GM12875 (cell line): Measurements from ENCODE around the gene GPR15LG.
A peak's percentile ranks its signal among the peaks of the same experiment; 100 is the strongest.
"Not testable (repeated sequence)": the region's sequence is repeated elsewhere in the genome, so short reads cannot be mapped to it uniquely, and the experiment has no call there.

Source experiments
- H3K4me3 ChIP-seq: one replicate; pipeline ENCODE4 v1.5.1; 2011; ENCODE audit warnings: low read depth, low read length, control low read depth
- TF ChIP-seq, protein P1 (sequence below): IDR thresholded peaks from 2 replicates; pipeline ENCODE4 v1.5.1; 2011; ENCODE audit warnings: low read depth, mild to moderate bottlenecking, control low read depth, inconsistent platforms, low read length, moderate library complexity, borderline replicate concordance; ENCODE audit not compliant: insufficient read depth

GPR15LG gene

DNA sequence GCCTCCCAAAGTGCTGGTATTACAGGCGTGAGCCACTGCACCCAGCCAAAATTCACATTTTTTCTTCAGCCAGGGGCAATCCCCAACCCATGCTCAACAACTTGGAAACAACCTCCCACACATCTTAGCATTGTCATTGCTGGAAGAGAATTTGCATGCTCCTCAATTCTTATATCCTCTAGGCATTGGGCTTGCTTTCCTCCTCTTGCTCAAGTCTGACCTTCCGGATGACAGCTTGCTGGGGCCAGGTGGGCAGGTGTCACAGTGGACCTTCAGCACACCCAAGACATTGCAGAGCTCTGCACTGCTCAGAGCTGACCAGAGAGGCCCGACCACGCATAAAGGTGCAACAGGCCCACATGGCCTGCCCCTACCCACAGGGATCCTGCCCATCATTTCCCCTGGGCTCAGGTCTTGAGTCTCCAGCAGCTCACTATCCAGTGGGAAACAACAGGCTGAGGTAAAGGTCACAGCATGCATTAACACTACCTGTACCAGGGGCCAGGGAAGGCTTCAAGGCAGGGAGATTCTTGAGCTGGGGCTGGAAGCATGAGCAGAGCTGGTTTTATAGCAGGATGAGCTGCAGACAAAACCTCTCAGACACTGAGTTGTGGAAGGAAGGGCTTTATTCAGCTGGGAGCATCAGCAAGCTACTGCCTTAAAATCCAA lies 6.8 kb upstream of the GPR15LG start:
- H3K4me3 ChIP-seq, result no peak overlapping the region
- TF ChIP-seq, protein P1, sequence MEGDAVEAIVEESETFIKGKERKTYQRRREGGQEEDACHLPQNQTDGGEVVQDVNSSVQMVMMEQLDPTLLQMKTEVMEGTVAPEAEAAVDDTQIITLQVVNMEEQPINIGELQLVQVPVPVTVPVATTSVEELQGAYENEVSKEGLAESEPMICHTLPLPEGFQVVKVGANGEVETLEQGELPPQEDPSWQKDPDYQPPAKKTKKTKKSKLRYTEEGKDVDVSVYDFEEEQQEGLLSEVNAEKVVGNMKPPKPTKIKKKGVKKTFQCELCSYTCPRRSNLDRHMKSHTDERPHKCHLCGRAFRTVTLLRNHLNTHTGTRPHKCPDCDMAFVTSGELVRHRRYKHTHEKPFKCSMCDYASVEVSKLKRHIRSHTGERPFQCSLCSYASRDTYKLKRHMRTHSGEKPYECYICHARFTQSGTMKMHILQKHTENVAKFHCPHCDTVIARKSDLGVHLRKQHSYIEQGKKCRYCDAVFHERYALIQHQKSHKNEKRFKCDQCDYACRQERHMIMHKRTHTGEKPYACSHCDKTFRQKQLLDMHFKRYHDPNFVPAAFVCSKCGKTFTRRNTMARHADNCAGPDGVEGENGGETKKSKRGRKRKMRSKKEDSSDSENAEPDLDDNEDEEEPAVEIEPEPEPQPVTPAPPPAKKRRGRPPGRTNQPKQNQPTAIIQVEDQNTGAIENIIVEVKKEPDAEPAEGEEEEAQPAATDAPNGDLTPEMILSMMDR, result no peak

DNA sequence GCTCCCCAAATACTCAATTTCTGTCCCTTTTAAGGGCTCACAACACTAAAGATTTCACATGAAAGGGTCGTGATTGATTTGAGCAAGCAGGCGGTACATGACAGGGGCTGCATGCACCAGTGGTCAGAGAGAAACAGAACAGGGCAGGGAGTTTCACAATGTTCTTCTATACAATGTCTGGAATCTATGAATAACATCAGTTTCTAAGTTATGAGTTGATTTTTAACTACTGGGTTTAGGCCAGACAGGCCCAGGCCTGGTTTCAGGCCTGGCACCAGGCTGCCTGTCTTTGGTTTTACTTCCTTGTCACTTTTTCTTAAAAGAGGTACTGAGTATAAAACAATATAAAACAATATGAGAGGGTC lies 6.3 kb upstream of the GPR15LG start:
- not testable (repeated sequence) for H3K4me3 ChIP-seq

DNA sequence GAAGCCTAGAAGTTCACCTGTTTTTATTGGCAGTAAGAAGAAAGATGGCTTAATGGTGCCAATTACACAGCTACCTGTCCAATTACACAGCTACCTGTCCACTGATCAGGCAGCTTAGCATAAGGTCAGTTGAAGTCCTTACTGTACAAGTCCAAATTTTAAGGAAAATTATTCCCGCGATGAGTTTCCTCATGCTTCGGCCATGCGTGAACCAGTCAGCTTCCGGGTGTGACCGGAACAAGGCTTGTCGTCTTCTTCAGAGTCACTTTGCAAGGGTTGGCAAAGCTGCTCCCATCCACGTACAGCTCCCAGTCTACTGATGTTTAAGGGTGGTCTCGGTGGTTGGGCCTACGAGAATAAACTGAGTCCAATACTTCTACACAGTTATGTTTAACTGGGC lies 5.2 kb upstream of the GPR15LG start:
- not testable (repeated sequence) for H3K4me3 ChIP-seq

- peak overlapping the region; percentile 51 for H3K4me3 ChIP-seq
These were observed 2.4 kb upstream of the GPR15LG start for GRCh38 chr10:84171237-84171636.

GRCh38 chr10:84171700-84172466 lies 1.7 kb upstream of the GPR15LG start:
- H3K4me3 ChIP-seq, result peak overlapping the region; percentile 51

DNA sequence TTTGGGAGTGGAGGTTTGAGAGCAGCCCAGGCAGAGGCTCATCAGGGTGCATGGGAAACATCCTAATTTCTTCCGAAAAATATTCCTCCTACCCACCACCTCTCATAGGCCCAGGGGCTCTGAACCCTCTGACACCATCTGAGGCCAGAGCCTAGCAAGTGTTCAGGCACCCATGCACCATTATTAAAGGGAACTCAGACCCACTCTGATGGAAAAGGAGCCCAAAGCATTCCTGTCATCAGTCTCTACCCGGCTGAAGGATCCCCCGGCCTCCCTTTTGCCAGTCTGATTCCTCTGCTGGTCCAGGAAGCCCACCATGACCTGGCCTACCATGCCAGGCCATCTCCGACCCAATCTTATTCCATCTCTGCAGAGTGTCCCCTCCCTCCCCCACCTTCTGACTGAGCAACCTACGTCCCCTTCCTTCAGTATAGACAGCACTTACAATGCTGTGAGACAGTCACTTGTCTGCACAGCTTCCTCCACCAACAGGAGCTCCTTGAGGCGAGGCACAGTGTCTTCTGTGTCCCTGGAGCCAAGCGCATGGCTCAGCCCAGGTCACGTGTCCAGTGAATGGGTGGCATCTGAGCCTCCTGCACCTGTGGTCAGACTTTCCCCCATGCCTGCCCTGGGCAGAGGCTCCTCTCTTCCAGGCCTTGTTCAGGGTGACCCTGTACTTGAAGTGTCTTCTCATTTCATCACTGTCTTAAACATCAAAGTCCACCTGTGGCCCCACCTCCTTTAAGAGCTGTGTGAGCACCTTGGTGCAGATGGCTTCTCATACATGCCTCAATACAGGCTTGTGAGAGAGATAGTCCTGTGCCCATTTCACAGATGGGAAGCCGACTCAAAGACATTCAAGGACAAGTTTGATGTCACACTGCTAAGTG lies 889 bp upstream of the GPR15LG start:
- H3K4me3 ChIP-seq, result no peak overlapping the region
- TF ChIP-seq, protein P1, result no peak

DNA sequence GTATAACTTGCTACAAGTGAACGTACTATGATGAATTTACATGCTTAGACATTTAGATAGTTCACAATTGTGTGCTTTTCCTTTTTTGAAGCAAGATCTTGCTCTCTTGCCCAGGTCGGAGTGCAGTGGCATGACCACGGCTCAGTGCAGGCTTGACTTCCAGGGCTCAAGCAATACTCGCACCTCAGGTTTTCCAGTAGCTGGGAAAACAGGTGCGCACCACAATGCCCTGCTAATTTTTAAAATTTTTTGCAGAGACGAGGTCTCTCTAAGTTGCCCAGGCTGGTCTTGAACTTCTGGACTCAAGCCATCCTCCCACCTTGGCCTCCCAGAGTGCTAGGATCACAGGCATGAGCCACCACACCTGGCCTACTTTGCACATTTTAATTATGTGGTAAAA lies 1.8 kb downstream of the GPR15LG start:
- TF ChIP-seq, protein P1, result no peak
- H3K4me3 ChIP-seq, result no peak overlapping the region

DNA sequence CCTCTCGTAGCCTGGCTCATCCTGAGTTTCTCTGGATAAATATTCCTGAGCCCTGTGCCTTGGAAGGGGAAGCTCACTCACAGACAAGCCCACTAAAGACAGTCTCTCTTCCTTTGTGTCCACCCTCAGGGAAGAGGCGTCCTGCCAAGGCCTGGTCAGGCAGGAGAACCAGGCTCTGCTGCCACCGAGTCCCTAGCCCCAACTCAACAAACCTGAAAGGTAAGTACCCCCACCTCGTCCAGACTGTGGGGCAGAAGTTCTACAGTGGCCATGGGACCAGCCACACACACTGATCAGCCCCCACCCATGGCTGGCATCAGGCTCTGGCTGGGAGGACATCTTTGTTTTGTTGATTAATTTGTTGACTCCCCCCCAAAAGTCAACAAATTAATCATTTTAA lies 2.8 kb downstream of the GPR15LG start:
- TF ChIP-seq, protein P1, result no peak
- H3K4me3 ChIP-seq, result no peak overlapping the region

DNA sequence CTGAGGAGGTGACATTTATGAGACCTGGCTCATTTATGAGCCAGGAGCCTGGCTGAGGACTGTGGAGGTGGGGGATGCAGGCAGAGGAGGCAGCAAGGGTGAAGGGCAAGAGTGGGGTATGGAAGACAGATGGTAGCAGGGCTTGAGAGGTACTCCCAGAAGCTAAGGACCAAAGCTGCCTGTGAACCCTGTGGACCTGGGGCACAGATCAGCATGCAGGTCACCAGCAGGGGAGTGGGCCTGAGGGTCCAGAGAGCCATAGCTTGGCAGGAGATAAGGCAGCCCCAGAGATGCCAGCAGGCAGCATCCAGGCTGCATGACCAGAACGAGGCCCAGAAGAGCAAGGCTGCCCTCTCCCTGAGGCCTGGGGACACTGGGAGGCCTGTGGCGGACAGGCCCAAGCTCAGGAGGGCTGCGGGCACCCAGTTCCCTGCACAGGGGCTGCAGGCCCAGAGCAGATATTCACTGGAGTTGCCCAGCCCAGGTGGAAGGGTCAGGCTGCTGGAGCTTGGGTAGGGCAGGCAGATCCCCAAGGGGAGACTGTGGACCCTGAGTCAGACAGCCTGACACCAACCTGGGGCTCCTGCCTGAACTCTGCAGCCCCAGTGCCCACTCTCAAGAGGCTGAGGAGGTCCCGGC lies 3.4 kb downstream of the GPR15LG start:
- TF ChIP-seq, protein P1, result no peak
- H3K4me3 ChIP-seq, result no peak overlapping the region
